Measurements from ENCODE around the gene HUS1B. TPM values are rescaled to one million over a fixed set of nuclear protein-coding genes. Genes with fewer than 3 reads are reported as not detected.
"Not testable (repeated sequence)": the region's sequence is repeated elsewhere in the genome, so short reads cannot be mapped to it uniquely, and the experiment has no call there.

Gene HUS1B
- total RNA-seq, 1 donor from 2014 or later, result not detected

DNA sequence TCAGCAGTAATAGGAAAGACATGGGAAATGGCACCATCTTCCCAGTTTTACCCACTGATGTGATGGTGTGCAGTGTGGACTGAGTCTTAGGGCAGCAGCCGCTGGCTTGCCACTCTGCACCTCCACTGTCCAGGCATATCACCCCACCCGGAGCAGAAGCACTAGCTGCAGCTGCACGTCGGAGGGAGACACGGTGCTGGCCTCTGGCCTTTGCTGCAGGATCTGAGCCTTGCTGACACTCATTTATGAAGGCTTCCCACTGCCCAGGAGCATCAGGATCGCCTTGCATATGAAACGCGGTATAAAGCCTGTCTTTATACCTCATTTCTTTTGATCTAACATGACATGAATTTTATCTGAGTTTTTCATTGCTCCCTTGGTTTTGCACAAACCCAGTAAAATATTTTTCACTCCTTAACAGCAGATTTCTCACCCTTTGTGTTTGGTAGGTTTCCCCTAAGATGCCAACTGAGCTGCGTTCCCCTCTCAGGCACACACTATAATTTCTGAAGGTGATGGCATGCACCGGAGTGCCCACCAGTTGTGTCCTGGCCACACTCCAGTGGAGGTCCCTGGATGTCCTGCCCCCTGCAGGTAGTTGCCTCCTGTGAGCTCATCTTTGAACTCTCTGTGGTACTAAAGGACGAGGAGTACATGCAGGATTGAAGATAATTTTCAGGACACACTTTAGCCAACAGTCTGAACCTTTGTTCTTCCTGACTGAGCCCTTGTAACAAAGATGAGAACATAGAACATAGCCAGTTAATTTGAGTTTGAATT, 45.0 kb upstream of the HUS1B start:
- Histone ChIP-seq H3K27ac (no peak overlapping the region), H3K27me3 (no peaks in the 10 kb centered on the region), H3K4me1 (no peaks in the 10 kb centered on the region), H3K9me3 (no peaks in the 10 kb centered on the region), H3K4me3 (no peak overlapping the region), H3K36me3 (no peaks in the 10 kb centered on the region)
- no peak for DNase-seq (ENCODE audit: low spot score in 2 of 2)
- intact Hi-C loops (cut with DNase I), result no loop called here
- TF ChIP-seq, protein P1, sequence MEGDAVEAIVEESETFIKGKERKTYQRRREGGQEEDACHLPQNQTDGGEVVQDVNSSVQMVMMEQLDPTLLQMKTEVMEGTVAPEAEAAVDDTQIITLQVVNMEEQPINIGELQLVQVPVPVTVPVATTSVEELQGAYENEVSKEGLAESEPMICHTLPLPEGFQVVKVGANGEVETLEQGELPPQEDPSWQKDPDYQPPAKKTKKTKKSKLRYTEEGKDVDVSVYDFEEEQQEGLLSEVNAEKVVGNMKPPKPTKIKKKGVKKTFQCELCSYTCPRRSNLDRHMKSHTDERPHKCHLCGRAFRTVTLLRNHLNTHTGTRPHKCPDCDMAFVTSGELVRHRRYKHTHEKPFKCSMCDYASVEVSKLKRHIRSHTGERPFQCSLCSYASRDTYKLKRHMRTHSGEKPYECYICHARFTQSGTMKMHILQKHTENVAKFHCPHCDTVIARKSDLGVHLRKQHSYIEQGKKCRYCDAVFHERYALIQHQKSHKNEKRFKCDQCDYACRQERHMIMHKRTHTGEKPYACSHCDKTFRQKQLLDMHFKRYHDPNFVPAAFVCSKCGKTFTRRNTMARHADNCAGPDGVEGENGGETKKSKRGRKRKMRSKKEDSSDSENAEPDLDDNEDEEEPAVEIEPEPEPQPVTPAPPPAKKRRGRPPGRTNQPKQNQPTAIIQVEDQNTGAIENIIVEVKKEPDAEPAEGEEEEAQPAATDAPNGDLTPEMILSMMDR (IDR thresholded peaks at IDR 0.05), result no peak

DNA sequence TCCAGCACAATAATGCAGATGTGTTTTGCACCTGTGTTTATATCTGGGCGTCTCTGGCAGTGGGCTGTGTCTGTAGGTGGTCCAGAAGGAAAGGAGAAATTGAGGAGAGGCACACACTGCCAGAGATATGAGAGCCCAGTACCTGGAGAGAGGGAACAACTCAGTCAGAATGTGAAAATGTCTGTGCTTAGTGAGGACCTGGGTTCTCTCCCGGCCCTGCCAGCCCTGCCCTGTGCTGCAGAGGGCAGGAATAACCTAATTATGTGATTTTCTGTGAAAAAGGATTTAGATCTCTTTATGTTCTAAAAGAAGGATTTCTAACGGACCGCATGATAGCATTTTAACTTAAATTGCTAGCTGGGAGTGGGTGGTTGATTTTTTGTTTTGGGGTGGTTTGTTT, 44.3 kb upstream of the HUS1B start:
- intact Hi-C loops (cut with DNase I), result no loop called here
- Histone ChIP-seq H3K9me3 (no peaks in the 10 kb centered on the region), H3K36me3 (no peaks in the 10 kb centered on the region)

DNA sequence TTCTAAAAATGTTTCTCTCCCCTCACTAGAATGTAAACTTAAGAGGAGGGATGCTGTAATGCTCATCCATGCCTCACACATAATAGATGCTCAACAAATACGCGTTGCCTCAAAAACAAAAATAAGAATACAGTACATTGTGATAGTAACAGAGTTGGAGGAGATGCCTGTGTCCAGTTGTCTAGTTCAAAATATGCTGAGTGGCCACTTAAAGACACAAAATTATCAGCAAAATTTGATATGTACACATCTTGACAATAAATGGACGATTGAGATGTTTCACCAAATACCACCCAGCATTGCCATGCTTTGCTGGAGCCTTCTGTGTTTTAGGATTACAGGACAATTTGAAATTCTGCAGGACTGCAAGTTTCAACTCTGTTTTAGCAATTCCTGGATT, 43.6 kb upstream of the HUS1B start:
- no peak for DNase-seq (ENCODE audit: low spot score in 2 of 2)
- TF ChIP-seq, protein P1 (IDR thresholded peaks at IDR 0.05), result no peak
- H3K9me3 ChIP-seq, result no peaks in the 10 kb centered on the region
- H3K36me3 ChIP-seq, result no peaks in the 10 kb centered on the region
- H3K4me1 ChIP-seq, result no peaks in the 10 kb centered on the region
- intact Hi-C loops (cut with DNase I), result no loop called here
- H3K27ac ChIP-seq, result no peak overlapping the region
- no peak overlapping the region for H3K4me3 ChIP-seq
- no peaks in the 10 kb centered on the region for H3K27me3 ChIP-seq

More for the DNA sequence above, 44.3 kb upstream of the HUS1B start:
- H3K4me1 ChIP-seq, result no peaks in the 10 kb centered on the region
- H3K4me3 ChIP-seq, result no peak overlapping the region
- no peak overlapping the region for H3K27ac ChIP-seq
- TF ChIP-seq, protein P1 (IDR thresholded peaks at IDR 0.05), result no peak
- no peaks in the 10 kb centered on the region for H3K27me3 ChIP-seq
- DNase-seq (ENCODE audit: low spot score in 2 of 2), result no peak

DNA sequence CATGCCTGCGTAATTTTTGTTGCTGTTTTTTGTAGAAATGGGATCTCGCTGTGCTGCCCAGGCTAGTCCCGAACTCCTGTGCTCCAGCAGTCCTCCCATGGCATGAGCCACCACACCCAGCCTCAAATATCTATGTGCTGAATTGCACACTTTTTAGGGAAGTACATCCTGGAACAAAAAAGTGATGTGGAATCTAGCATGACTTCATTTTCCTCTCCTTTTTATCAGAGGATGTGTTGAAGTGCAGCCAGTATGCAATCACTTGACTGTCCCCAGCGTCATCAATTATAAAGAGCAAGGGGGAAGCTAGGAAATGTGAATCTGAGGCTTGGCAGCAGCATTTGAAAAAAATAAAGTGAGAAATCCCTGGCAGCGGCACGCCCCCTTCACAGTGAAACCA, 42.4 kb upstream of the HUS1B start:
- H3K9me3 ChIP-seq, result no peaks in the 10 kb centered on the region
- DNase-seq (ENCODE audit: low spot score in 2 of 2), result no peak
- H3K27ac ChIP-seq, result no peak overlapping the region
- no peaks in the 10 kb centered on the region for H3K27me3 ChIP-seq
- TF ChIP-seq, protein P1 (IDR thresholded peaks at IDR 0.05), result no peak
- intact Hi-C loops (cut with DNase I), result no loop called here
- H3K36me3 ChIP-seq, result no peaks in the 10 kb centered on the region
- no peaks in the 10 kb centered on the region for H3K4me1 ChIP-seq
- H3K4me3 ChIP-seq, result no peak overlapping the region

DNA sequence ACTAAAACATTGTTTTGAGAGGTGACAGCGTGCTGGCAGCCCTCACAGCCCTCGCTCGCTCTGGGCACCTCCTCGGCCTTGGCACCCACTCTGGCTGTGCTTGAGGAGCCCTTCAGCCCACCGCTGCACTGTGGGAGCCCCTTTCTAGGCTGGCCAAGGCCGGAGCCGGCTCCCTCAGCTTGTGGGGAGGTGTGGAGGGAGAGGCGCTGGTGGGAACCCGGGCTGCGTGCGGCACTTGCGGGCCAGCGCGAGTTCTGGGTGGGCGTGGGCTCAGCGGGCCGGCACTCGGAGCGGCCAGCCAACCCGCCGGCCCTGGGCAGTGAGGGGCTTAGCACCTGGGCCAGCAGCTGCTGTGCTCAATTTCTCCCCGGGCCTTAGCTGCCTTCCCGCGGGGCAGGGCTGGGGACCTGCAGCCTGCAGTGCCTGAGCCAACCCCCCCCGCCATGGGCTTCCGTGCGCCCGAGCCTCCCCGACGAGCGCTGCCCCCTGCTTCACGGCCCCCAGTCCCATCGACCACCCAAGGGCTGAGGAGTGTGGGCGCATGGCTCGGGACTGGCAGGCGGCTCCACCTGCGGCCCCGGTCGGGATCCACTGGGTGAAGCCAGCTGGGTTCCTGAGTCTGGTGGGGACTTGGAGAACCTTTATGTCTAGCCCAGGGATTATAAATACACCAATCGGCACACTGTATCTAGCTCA, 37.7 kb upstream of the HUS1B start:
- H3K36me3 ChIP-seq; intact Hi-C loops (cut with DNase I); H3K4me3 ChIP-seq; H3K9me3 ChIP-seq; H3K4me1 ChIP-seq; DNase-seq (ENCODE audit: low spot score in 2 of 2); H3K27me3 ChIP-seq; H3K27ac ChIP-seq: not testable (repeated sequence)

DNA sequence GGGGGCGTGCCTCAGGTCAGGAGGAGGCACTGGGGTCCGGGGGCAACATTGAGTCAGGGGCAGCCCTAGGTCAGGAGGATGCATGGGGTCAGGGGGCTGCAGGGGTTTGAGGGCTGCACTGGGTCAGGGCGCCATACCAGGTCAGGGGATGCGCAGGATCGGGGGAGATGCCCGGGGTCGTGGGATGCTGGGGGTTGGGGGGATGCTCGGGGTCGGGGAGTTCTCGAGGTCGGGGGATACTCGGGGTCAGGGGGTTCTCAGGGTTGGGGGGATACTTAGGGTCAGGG, 36.8 kb upstream of the HUS1B start:
- Histone ChIP-seq H3K4me3 (peak overlapping the region in 1 of 2 donors; percentile 87), H3K9me3 (no peaks in the 10 kb centered on the region), H3K27ac (no peak overlapping the region), H3K4me1 (peaks cover 0 to 5% of the 10 kb centered on the region in 2 donors), H3K36me3 (no peaks in the 10 kb centered on the region), H3K27me3 (no peaks in the 10 kb centered on the region)
- TF ChIP-seq, protein P1 (IDR thresholded peaks at IDR 0.05), result no peak
- no peak for DNase-seq (ENCODE audit: low spot score in 2 of 2)
- intact Hi-C loops (cut with DNase I), result no loop called here
